Fibroblast of skin of back (primary cell): ENCODE results near the gene DHX58. TPM values are rescaled to one million over a fixed set of nuclear protein-coding genes. Genes with fewer than 3 reads are reported as not detected.
"Not testable (repeated sequence)": the region's sequence is repeated elsewhere in the genome, so short reads cannot be mapped to it uniquely, and the experiment has no call there.

Source experiments
- DNase-seq: peaks from one replicate; pipeline ENCODE4 v3.0.0-alpha.2; 2013
- polyA plus RNA-seq, 2 experiments: library from polyadenylated mRNA; unstranded; fragments of 120-200 nt; gene quantifications; one replicate each; pipeline ENCODE4 v1.2.1, GENCODE V29; 2013; ENCODE audit not compliant: insufficient read length in 2 of 2

DHX58 gene
- polyA plus RNA-seq (2013, experiment 1 of 2; ENCODE audit: insufficient read length): 2.6 TPM
- polyA plus RNA-seq (2013, experiment 2 of 2; ENCODE audit: insufficient read length): 4.9 TPM

DNA sequence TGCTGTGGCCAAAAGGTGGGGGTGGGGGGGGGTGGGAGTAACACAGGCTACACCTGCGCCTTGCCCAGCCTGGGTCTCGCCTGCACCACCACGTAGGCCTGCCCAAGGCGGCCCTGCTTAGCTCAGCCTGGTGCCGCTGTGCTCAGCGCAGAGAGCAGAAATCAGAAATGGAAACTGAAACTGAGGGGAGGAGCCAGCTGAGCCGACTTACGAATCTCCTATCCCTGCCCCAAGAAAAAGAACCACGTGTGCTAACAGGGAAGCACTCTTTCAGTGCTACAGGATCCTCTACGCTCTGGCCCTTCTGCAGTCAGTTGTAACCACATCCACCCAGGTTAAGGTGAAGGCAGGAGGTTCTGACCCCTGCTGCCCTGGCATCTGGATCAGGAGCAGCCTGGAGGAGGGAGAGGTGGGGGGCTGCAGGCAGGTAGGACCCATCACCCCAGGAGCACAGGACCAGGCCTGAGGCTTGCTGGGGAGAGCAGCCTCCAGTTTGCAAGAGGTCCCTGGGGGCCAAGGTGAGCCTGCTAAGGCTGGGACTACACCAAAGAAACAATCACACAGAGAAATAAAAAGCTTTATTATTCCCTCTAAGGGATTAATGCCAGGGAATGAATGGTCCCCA lies at the start of gene DHX58:
Gene DHX58, minus strand, starts transcription at position 163 of the 625 bp plus-strand sequence. CDS start 822 bp downstream, outside the sequence.
- DNase-seq: peak; percentile 84

DNA sequence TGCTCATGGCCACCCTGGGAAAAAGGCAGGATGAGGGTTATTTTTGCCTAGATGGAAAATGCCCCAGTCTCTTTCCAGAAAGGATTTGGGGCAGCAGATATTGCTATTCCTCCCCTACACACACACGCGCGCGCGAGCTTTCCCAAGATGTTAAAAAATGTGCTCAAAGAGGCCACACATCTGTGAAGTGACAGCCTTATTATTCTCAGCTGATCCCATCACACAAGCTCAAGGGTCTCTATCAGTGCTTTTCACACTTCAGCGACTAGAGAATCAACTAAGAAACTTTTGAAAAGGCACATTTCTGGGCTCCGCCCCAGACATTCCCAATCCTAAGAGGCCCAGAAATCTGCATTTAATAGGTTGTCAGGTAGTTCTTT lies 48.0 kb upstream of the DHX58 start:
- DNase-seq: no peak

DNA sequence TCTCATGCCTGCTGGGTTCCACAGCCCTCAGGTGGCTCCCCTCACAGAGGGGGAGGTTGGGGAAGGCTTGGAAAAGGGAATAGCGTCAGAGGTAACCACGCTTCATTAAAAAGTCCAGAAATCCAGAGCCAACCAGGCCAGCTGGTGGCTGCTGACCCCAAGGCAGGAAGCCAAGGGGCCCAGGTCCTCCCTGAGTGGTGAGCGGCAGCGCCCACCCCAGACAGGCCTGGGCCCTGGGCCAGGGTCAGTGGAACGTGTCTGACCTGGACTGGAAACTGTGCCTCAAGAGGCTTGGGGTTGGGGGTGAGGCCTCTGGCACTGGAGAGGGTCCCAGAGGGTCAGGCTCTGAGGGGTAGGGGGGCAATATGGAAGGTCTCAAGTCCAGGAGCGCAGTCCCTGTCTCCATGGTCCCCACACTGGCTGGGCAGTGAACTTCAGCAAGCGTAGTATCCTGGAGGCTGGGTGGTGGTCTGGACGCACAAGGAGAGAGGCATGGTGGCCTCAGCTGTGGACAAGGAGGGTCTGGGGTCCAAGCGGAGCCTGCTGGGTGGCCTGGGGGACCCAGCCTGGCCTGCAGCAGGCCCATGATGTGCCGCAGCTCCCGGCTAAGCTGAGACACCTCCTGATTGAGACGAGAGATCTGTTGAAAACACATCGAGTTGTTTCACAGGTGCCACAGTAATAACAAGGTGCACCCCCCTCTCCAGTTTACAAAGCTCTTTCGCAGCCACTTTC lies 47.4 kb upstream of the DHX58 start:
- DNase-seq: no peak

DNA sequence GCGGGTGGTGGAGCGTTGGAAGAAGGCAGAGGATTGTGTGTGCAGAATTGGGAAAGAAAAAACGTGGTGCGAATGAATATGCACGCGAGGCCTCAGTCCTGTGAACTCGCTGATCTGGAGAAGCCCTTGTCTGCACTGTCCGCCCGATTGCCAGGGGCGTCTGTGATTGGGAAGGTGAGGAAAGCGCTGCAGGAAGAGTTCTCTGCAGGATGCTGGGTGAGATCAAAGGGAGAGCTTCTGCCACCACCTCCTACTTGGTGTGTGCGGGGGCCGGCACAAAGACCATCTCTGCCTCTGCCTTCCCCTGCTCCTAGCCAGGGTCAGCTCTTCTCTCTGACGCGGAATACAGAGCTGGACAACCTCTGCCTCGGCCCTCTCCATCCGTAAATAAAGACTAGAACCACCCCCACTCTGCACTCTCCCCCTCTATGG lies 43.1 kb upstream of the DHX58 start:
- DNase-seq: no peak

DNA sequence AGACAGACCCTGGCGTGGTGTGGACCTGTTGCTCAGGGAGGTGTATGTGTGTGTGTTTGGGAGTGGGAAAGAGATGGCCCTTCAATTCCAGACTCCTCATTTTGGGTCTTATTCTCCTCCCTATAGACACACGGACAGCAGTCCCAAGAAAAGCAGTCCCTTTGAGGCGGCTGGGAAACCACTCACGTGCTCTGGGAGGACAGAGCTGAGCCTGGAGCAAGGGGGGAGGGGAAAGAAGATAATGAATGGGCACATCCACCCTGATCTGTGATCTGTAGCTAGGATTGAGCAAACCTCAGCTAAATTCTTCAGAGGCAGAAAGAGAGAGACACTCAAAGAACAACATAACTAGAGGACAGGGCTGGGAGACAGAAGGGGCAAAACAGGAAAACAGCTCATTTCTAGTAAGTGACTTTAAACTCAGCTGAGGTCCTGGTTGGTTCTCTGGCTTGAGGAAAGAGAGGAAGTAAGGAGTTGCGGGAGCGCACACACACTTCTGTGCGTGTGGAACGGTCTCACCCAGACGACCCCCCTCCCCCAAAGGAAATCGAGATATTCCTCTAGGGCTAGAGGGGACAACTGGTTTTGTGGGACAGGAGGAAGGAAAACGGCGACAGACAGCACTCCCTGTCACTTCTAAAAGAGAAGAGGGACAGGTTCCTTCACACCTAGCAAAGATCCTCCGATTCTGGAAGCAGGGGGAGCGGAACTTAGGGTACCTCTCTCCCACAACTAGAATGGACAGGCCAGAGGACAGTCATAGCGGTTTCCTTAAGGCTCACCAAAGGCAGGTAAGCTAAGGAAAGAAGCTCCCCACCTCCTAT lies 41.6 kb upstream of the DHX58 start:
- peak; percentile 35 for DNase-seq

GRCh38 chr17:42146911-42147607 lies 34.5 kb upstream of the DHX58 start:
- no peak for DNase-seq

DNA sequence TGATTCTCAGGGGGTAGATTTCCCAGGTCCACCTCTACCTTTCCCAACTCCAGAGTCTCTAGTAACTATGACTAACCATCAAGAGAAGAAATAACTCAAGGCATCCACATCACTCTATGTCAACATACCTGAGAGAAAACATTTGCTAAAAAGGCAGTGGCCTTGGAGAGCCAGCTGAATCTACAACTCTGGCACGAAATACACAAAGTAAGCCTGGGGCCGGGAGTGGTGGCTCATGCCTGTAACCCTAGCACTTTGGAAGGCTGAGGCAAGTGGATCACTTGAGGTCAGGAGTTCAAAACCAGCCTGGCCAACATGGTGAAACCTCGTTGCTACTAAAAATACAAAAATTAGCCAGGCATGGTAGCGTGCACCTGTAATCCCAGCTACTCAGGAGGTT lies 30.6 kb upstream of the DHX58 start:
- DNase-seq: not testable (repeated sequence)

DNA sequence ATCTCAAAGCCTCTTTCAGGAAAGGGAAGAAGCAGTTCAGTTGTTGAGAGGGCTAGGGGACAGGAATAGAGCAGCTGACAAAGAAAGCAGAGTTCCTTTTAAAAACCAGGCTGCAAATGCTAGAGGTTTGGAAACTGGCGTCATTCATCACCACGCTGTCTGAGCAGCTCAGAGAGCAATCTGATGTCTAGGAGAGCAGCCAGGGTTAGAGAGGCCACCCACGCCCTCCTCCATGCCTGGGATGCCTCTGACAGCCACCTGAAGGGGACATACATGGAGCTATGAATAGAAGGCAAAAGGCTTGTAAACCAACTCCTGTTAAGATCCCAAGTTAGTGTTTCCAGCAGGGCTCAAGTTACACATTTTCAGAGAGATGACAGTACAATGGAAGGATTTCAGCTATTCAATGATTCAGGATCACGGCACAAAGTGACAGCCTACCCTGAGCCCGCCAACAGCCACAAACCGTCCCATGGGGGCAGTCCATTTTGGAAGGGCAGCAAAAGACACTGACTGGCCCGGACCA lies 29.9 kb upstream of the DHX58 start:
- peak; percentile 93 for DNase-seq

GRCh38 chr17:42141382-42141781 lies 28.9 kb upstream of the DHX58 start:
- DNase-seq: no peak

DNA sequence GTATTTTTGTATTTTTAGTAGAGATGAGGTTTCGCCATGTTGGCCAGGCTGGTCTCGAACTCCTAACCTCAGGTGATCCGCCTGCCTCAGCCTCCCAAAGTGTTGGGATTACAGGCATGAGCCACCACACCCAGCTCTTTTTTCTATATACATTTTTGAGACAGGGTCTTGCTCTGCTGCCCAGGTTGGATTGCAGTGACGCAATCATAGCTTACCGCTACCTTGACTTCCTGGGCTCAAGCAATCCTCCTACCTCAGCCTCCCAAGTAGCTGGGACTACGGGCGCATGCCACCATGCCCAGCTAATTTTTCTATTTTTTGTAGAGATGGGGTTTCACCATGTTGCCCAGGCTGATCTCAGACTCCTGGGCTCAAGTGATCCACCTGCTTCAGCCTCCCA lies 28.2 kb upstream of the DHX58 start:
- DNase-seq: not testable (repeated sequence)

DNA sequence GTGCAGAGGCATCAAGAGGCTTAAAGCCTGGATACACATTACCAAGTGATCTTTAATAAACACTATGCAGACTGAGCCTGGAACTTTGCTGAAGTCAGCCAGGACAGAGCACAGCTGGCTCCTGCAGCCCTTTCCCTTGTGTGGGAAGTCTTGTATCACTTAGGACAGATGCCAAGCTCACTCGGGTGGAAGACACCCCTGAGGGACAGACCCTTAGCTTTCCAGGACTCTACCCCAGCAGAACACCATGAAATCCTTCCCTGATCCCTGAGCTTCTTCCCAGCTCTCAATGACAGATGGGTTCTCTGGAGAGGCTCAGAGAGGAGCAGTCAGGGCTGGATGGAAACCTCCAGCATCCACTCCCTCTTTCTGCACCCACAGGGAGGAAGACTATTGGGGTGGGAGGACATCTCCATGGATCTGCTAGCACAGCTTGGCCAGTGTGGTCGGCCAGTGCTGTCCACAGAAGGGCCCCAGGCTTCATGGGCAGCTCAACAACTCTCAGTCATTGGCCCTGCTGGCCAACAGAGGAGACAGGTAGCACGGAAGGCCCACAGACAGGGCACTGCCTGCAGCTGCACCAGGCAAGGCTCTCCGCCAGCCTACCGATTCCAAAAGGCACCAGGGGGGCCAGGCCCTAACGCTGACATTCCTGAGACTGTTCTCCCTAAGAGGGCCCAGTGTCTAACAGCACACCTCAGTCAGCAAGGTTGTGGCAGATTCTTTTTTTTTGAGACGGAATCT lies 26.4 kb upstream of the DHX58 start:
- DNase-seq: no peak

DNA sequence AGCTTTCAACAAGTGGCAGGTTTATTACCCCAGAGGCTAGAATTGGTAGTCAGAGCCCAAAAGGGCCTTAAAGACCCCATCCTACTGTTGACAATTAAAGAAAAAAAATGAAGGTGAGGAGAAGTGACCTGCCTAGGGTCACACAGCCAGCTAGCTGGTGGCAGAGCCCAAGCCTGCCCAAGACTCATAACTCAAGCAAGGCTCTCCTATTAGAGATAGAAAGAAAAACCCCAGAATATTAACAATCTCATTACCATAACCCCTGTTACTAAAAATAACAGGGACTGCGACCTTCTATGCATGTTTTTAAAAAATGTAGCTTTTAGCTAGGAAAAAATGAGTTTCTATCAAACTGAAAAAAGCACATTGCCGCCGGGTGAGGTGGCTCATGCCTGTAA lies 24.1 kb upstream of the DHX58 start:
- DNase-seq: no peak

- peak; percentile 68 for DNase-seq
Measured at GRCh38 chr17:42135664-42136653, 23.4 kb upstream of the DHX58 start.

DNA sequence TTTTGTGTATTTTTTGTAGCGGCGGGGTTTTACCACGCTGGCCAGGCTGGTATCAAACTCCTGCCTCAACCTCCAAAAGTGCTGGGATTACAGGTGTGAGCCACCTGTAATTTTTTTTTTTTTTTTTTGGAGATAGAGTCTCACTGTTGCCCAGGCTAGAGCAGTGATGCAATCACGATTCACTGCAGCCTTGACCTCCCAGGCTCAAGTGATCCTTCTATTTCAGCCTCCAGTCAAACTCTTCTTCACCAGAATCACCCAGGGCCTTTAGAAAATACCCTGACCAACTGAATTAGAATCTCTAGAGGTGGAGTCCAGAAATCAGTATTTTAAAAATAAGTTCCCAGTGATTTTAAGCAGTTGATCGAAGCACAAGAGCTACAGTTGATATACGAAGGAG lies 22.6 kb upstream of the DHX58 start:
- DNase-seq: no peak

DNA sequence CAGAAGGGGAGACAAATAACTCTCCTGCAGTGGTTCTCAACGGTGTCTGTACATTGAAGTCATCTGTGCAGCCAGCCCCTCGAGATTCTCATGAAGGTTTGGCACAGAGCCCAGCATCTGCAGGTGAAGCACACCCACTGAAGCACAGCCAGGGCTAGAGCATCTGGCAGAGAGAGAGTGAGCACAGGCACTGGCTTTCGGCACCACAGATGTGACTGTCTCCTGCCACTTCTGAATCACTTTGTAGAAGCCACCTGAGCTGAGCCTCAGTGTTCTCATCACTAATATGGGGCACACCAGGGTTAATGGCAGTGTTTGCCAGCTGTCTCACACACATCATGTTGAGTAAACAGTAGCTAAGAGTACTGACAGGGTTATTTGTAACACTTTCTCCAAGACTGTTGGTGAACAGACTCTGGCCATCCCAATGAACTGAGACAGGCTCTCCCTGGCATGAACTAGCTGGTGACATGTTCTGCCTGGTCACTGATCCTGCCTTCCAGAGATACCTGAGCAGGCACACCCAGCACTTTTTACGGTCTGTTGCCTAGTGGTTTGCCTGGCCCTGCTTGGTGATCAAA lies 21.0 kb upstream of the DHX58 start:
- no peak for DNase-seq

DNA sequence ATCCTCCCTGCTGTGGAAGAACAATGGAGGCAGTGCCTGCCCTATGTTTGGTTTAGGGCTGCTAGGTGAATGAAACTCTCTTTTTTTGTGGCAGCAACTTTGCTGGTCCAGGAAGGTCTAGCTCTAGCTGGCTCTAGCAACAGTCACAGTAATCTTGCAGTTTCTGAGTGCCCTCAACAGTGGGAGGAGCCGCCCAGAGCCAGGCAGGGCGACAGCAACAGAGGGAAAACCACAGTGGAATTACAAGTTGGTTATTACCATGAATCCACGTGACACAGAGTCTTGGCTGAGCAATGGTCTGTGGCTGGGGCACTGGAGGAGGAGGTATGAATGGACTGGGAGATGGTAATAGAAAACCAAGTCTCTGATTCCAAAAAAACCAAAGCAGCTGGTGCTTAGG lies 20.4 kb upstream of the DHX58 start:
- peak; percentile 81 for DNase-seq

DNA sequence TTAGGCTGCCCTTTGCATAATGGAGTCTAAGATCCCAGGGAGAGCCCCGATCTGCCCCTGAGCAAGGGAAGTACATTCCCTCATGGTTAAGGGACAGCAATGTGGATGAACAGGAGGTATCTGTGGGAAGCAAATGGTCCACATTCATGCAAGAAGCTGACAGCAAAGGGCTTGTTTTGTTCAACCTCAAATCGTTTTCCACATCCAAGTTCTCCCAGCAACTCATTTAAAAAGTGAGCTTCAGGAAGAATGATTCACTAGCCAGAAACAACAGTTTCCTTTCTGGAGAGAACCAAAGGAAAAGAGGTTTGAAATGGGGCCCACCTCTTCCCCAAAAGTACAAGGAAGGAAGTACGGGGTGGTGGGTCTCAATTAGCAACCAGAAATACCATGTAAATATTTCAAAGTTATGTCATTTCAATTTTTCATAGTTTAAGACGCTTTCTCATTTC lies 19.5 kb upstream of the DHX58 start:
- DNase-seq: no peak

- DNase-seq: no peak
Measured at GRCh38 chr17:42131232-42131631, 18.7 kb upstream of the DHX58 start.

DNA sequence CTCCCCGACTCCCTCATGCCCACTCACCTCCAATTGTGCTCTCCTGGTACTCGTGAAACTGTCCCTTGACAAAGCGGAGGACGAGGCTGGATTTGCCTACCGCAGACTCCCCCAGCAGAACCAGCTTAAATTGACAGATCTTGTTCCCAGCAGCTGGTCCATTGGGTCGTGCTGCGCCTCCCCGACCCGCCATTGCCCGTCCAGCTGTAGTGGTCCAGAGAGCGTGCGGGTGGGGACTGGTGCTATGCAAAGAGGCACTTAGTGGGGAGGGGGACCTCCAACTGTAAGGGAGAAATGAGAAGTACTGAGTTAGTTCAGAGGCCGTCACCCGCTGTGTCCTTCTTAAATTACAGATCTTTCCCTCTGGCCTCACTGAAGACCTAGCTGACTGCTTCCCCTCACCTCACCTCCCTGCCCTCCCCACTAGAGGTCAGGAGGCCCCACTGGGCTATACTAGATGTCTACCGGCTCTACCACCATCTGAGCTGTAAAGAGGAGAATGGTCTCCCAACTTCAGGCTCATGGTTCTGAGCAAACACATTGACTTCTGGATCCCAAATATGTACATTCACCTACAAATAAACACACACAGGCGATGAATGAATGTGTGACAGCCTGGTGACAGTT lies 17.9 kb upstream of the DHX58 start:
- DNase-seq: no peak
